Left lung (tissue), 10 donors: ENCODE measurements around the gene PLA2G2D. TPM values are rescaled to one million over a fixed set of nuclear protein-coding genes. Genes with fewer than 3 reads are reported as not detected.
A peak's percentile ranks its signal among the peaks of the same experiment; 100 is the strongest.

ENCODE experiments used
- ATAC-seq: fragments of 200-7000 bp; cut with Tn5 transposase; one replicate; pipeline ENCODE4 v1.9.1; 2020; ENCODE audit warnings: moderate library complexity
- DNase-seq, 4 donors: peaks; one replicate each; pipeline ENCODE4 v3.0.0-alpha.2; 2013 to 2020
- H3K27ac ChIP-seq, 2 donors: fragments of 200-600 bp; sonication (generic) in 1 of 2; one replicate each; pipeline versions ENCODE4 v1.5.0 to v1.8.0; 2020 to 2021
- H3K27me3 ChIP-seq, 2 donors: fragments of 200-600 bp; sonication (generic) in 1 of 2; one replicate each; pipeline versions ENCODE4 v1.5.0 to v1.8.0; 2020 to 2021
- H3K36me3 ChIP-seq, 2 donors: fragments of 200-600 bp; sonication (generic) in 1 of 2; one replicate each; pipeline versions ENCODE4 v1.5.0 to v1.8.0; 2020 to 2021
- H3K4me1 ChIP-seq, 2 donors: fragments of 200-600 bp; one replicate each; pipeline ENCODE4 v1.8.0; 2021
- H3K4me3 ChIP-seq, 2 donors: fragments of 200-600 bp; sonication (generic) in 1 of 2; one replicate each; pipeline versions ENCODE4 v1.5.0 to v1.8.0; 2020 to 2021; ENCODE audit warnings: mild to moderate bottlenecking in 1 of 2
- H3K9me3 ChIP-seq, 2 donors: fragments of 200-600 bp; sonication (generic) in 1 of 2; one replicate each; pipeline versions ENCODE4 v1.5.0 to v1.8.0; 2020 to 2021
- intact Hi-C, 2 donors: fragments of 100-400 bp; cut with DNase I; formaldehyde crosslinking; loops; one replicate each; pipeline versions ENCODE4 v1.11.2 to v1.14.2; 2022
- polyA plus RNA-seq, 6 donors: library from polyadenylated mRNA; unstranded; fragments of 120-200 nt; gene quantifications; one replicate each; pipeline ENCODE4 v1.2.1, GENCODE V29; 2013; ENCODE audit not compliant: insufficient read length in 6 of 6
- total RNA-seq, 2 donors: library from RNA; stranded (reverse); fragmentation: NEBNext Ultra II Directional; extraction: Animal tissue kit (Norgen Biotek cat#: 25700); gene quantifications; one replicate each; pipeline ENCODE4 v1.2.1, GENCODE V29; 2021
- TF ChIP-seq, protein P1 (sequence below), 2 donors: fragments of 200-600 bp; sonication (generic) in 1 of 2; IDR thresholded peaks; one replicate each; pipeline versions ENCODE4 v1.5.0 to v1.8.0; 2021; ENCODE audit warnings: antibody characterized with exemption in 2 of 2
- donor health status: DM: no; HTN: yes; CAD: no.
- donor health status: DM: no; HTN: no; CAD: no.

PLA2G2D gene
- total and polyA plus RNA-seq, 8 donors, result 0.07 to 0.15 (median 0.09) TPM; not detected in 3

DNA sequence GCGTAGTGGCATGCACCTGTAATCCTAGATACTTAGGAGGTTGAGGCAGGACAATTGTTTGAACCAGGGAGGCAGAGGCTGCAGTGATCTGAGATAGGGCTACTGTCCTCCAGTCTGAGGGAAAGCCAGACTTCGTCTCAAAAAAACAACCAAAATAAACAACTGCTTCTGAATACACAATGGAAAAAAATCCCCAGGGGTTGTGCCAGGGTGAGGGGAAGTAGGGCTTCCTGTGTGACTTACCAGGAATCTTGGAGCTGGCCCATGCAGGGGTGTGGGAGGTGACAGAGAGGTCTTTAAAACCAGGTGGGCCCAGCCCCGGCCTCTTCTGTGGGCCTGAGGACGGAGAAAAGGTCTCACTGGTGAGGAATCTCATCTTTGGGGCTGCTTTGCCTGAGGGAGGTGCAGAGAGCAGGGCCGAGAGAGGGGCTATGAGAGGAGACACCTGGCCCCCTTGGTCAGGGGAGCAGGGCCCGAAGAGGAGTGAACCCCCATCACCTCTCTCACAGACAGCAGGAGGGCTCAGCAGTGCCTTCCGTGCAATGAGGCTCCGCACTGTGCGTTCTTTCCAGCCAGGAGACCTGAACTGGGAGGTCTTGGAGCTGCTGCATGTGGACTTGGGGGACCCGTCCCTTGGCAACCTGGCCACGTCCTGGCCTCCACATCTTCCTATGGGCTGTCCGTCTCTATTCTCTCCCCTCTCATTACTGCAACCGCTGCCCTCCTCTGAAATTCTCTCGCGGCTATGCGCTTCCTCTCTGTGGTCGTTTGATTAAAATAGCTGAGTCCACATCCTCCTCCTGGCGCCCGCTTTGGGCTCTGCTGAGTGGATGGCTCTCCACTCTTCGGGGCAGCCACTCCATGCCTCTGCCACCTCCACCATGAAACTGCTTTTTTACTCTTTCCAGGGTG lies 38.6 kb downstream of the PLA2G2D start:
- TF ChIP-seq, protein P1, sequence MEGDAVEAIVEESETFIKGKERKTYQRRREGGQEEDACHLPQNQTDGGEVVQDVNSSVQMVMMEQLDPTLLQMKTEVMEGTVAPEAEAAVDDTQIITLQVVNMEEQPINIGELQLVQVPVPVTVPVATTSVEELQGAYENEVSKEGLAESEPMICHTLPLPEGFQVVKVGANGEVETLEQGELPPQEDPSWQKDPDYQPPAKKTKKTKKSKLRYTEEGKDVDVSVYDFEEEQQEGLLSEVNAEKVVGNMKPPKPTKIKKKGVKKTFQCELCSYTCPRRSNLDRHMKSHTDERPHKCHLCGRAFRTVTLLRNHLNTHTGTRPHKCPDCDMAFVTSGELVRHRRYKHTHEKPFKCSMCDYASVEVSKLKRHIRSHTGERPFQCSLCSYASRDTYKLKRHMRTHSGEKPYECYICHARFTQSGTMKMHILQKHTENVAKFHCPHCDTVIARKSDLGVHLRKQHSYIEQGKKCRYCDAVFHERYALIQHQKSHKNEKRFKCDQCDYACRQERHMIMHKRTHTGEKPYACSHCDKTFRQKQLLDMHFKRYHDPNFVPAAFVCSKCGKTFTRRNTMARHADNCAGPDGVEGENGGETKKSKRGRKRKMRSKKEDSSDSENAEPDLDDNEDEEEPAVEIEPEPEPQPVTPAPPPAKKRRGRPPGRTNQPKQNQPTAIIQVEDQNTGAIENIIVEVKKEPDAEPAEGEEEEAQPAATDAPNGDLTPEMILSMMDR (IDR thresholded peaks at IDR 0.05), result no peak
- ATAC-seq (peak; percentile 33), DNase-seq (no peak)
- Histone ChIP-seq H3K27ac (no peak overlapping the region), H3K4me3 (no peak overlapping the region), H3K36me3 (no peaks in the 10 kb centered on the region), H3K27me3 (peaks cover 0 to 24% of the 10 kb centered on the region in 2 donors), H3K4me1 (peaks cover 0 to 3% of the 10 kb centered on the region in 2 donors), H3K9me3 (no peaks in the 10 kb centered on the region)
- intact Hi-C loops, result no loop called here

DNA sequence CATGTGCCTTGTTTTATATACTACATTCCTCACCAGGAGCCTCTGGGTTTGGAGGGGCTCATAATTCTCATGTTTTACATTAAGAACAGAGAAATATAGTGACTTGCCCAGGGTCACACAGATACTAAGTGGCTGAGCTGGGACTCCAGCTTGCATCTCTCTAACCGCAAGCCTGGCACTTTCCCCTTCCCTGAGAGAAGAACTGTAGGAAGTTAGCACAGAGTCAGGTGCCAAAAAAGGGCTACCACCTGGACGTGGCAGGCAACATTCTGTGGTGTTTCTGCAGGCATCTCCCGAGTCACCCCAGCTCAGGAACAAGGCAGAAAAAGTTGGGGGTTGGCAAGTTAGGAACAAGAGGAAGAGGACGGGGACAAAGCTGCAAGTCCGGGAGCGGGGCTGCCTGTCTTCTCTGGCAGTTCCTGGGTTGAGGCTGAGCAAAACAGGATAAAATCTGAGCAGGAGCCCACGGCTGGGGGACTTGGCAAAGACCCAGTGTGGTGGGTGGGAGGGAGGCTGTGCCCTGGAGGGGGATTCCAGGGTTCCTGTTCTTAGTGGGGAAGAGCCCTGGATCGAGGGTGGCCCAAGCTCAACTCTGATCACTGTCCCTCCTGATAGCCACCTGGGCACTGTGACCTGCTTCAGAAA lies 39.6 kb downstream of the PLA2G2D start:
- DNase-seq, result no peak
- intact Hi-C loops, result no loop called here

DNA sequence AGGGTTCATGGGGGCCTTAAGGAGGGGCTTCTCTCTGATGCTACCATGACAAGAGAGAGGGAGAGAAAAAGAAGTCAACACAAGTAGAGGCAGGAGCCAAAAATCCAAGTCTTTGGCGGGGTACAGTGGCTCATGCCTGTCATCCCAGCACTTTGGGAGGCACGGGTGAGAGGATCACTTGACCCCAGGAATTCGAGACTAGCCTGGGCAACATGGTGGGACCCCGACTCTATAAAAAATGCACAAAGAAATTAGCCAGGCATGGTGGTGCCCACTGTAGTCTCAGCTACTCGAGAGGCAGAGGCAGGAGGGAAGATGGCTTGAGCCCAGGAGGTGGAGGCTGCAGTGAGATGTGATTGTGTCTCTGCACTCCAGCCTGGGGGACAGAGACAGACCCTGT lies 40.6 kb downstream of the PLA2G2D start:
- H3K4me3 ChIP-seq, result no peak overlapping the region
- no peak for DNase-seq
- ATAC-seq, result no peak
- no peaks in the 10 kb centered on the region for H3K9me3 ChIP-seq
- intact Hi-C loops, result no loop called here
- H3K36me3 ChIP-seq, result no peaks in the 10 kb centered on the region
- peaks cover 0 to 3% of the 10 kb centered on the region in 2 donors for H3K4me1 ChIP-seq
- H3K27ac ChIP-seq, result no peak overlapping the region
- TF ChIP-seq, protein P1 (IDR thresholded peaks at IDR 0.05), result no peak
- peaks cover 0 to 24% of the 10 kb centered on the region in 2 donors for H3K27me3 ChIP-seq

More for the DNA sequence above, 39.6 kb downstream of the PLA2G2D start:
- no peak overlapping the region for H3K4me3 ChIP-seq
- TF ChIP-seq, protein P1 (IDR thresholded peaks at IDR 0.05), result no peak
- H3K27ac ChIP-seq, result no peak overlapping the region
- peaks cover 0 to 24% of the 10 kb centered on the region in 2 donors for H3K27me3 ChIP-seq
- H3K4me1 ChIP-seq, result peaks cover 0 to 3% of the 10 kb centered on the region in 2 donors
- H3K36me3 ChIP-seq, result no peaks in the 10 kb centered on the region
- no peaks in the 10 kb centered on the region for H3K9me3 ChIP-seq
- no peak for ATAC-seq

DNA sequence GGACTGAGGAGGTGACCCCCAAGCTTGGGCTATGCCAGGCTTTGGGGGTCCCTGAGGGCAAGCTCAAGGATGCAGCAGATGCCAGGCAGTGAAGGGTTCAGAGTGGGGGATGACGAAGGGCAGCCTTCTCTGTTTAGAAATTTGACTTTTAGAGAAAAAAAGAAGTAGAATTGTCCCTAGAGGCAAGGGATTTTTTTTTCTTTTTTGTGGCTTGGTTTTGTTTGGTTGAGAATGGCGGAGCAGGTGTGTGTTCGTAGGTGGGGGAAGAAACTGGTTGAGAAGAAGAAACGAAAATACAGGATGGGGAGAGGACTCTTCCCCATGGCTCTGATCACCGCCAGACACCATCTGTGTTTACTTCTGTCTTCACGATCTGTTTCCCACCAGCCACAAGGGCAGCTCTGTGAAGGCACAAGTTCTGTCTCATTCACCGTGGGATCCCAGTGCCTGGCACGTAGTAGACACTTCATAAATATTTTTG lies 41.1 kb downstream of the PLA2G2D start:
- peaks cover 0 to 24% of the 10 kb centered on the region in 2 donors for H3K27me3 ChIP-seq
- ATAC-seq (no peak), DNase-seq (no peak)
- TF ChIP-seq, protein P1 (IDR thresholded peaks at IDR 0.05), result no peak
- no peaks in the 10 kb centered on the region for H3K9me3 ChIP-seq
- H3K4me3 ChIP-seq, result no peak overlapping the region
- H3K4me1 ChIP-seq, result peaks cover 0 to 3% of the 10 kb centered on the region in 2 donors
- no peaks in the 10 kb centered on the region for H3K36me3 ChIP-seq
- H3K27ac ChIP-seq, result no peak overlapping the region
- intact Hi-C loops, result no loop called here
